Upper lobe of left lung (tissue), 6 donors: ENCODE results near the gene BET1L. TPM values are rescaled to one million over a fixed set of nuclear protein-coding genes. Genes with fewer than 3 reads are reported as not detected.

ENCODE experiments used
- ATAC-seq, 2 donors: fragments of 200-7000 bp; cut with Tn5 transposase; one replicate each; pipeline ENCODE4 v1.9.1; 2022; ENCODE audit warnings: mild to moderate bottlenecking in 2 of 2, moderate library complexity in 2 of 2; ENCODE audit not compliant: low FRiP score in 2 of 2
- DNase-seq, 2 donors: peaks; one replicate each; pipeline ENCODE4 v3.0.0-alpha.2; 2019 to 2020
- H3K27ac ChIP-seq, 4 donors: fragments of 200-600 bp; sonication (generic); one replicate each; pipeline ENCODE4 v1.5.1; 2016 to 2019
- H3K27me3 ChIP-seq, 4 donors: fragments of 200-600 bp; sonication (generic); one replicate each; pipeline ENCODE4 v1.5.1; 2017 to 2019
- H3K36me3 ChIP-seq, 4 donors: fragments of 200-600 bp; sonication (generic); one replicate each; pipeline ENCODE4 v1.5.1; 2016 to 2019
- H3K4me1 ChIP-seq, 4 donors: fragments of 200-600 bp; sonication (generic); one replicate each; pipeline ENCODE4 v1.5.1; 2018 to 2019
- H3K4me3 ChIP-seq, 4 donors: fragments of 200-600 bp; sonication (generic); one replicate each; pipeline ENCODE4 v1.5.1; 2017 to 2019; ENCODE audit warnings: mild to moderate bottlenecking in 2 of 4, moderate library complexity in 1 of 4
- H3K9me3 ChIP-seq, 4 donors: fragments of 200-600 bp; sonication (generic); one replicate each; pipeline ENCODE4 v1.5.1; 2018 to 2019
- CTCF ChIP-seq, 6 experiments: fragments of 450-650 bp in 4 of 6; fragments of 200-600 bp in 2 of 6; sonication (generic) in 2 of 6; IDR thresholded peaks; one replicate each; pipeline ENCODE4 v1.5.1; 2016 to 2019; ENCODE audit warnings: antibody characterized with exemption in 6 of 6
- EP300 ChIP-seq, 4 donors: sonication (generic); formaldehyde crosslinking; IDR thresholded peaks; one replicate each; pipeline ENCODE4 v1.5.1; 2017; ENCODE audit warnings: antibody characterized with exemption in 4 of 4, control low read depth in 2 of 4
- POLR2A ChIP-seq, 4 donors: fragments of 450-650 bp; IDR thresholded peaks; one replicate each; pipeline ENCODE4 v1.5.1; 2016 to 2017; ENCODE audit warnings: antibody characterized with exemption in 4 of 4, mild to moderate bottlenecking in 2 of 4
- POLR2AphosphoS5 ChIP-seq, 2 donors: sonication (generic); formaldehyde crosslinking; IDR thresholded peaks; one replicate each; pipeline ENCODE4 v1.5.1; 2017; ENCODE audit warnings: antibody characterized with exemption in 2 of 2
- WGBS, 2 donors: methylation state at CpG; one replicate each; pipeline ENCODE4 v1.1.5; 2017 to 2018; 5-methylcytosine and 5-hydroxymethylcytosine counted together
- total RNA-seq, 6 donors: library from RNA; depleted of rRNA in 4 of 6; stranded (reverse); fragments of >200 nt in 4 of 6; gene quantifications; one replicate each; pipeline versions ENCODE4 v1.1.0 to v1.2.1, GENCODE V29; 2016 to 2021
- donor health status: DM: no; HTN: no; CAD: no; lungs with moderate emphysema.
- donor health status: DM: no; HTN: yes; CAD: no; lungs with severe emphysema.

Gene BET1L
- total RNA-seq, 6 donors from 2014 or later, result 24.3 to 70.1 (median 39.0) TPM

DNA sequence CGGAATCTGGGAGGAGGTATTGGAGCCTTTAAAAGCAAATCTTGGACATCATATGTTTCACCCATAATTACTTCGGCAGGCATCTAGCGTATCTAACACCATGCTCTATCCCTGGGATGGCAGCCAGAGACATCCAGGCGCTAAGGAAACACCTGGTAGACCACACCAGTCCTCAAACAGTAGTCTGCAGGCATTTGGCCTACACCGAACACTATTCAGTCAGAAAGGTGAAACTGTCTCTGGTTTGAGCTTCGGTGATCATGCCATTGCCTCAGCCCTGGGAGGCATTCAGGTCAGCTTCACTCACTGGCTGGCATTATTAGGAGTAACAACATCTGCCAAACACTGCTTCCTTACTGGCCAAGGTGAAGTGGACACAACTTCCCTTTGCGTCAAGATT, 17.2 kb upstream of the BET1L start:
- H3K4me1 ChIP-seq, result peaks cover 0 to 3% (median 0%) of the 10 kb centered on the region in 4 donors
- WGBS, 2 donors, result 81% methylated on average over 7 of the region's 7 CpGs
- ATAC-seq (no peak), DNase-seq (no peak)
- peaks cover 0 to 4% (median 0%) of the 10 kb centered on the region in 4 donors for H3K36me3 ChIP-seq
- TF ChIP-seq POLR2AphosphoS5 (IDR thresholded peaks at IDR 0.05), result no peak
- no peak for TF ChIP-seq POLR2A (IDR thresholded peaks at IDR 0.05)
- TF ChIP-seq EP300 (IDR thresholded peaks at IDR 0.05), result no peak
- no peak for TF ChIP-seq CTCF (IDR thresholded peaks at IDR 0.05)
- no peaks in the 10 kb centered on the region for H3K27me3 ChIP-seq
- H3K4me3 ChIP-seq, result no peak overlapping the region
- no peaks in the 10 kb centered on the region for H3K9me3 ChIP-seq
- H3K27ac ChIP-seq, result no peak overlapping the region

- H3K27ac ChIP-seq, result no peak overlapping the region
- peaks cover 0 to 9% (median 2%) of the 10 kb centered on the region in 4 donors for H3K36me3 ChIP-seq
- DNase-seq, result no peak
These were observed 16.7 kb upstream of the BET1L start for GRCh38 chr11:223884-224283.

DNA sequence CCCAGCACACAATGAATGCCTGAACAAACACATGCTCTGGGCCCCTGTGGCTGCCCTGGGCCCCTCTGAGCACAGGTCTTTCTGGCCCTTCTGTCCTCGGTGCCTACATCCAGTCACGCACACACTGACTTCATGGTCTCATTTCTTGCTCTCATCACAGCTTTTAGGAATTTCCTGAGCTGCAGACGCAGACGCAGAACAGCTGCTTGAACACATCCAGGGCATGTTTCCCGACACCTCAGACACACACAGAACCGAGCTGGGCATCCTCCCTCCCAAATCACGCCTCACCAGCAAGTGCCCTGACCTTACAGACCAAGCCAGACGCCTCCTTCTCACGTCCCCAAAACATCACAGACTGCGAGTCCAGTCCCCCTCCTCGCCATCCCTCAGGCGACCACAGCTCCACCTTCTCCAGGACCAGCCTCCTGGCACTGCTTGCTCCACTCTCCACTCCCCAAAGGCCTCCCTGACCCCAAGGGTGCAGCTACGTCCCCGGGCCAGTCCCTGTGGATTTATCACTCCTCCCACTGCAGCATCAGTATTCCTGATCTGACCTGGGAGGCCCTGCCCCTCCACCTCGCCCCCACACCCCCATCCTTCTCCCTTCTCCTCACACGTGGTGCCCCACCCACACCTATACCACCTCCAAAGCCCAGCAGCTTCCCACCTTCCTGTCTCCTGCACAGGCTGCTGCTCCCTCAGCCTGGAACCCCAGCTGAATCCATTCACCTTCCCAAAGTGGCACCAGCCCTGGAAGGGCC, 16.0 kb upstream of the BET1L start:
- Histone ChIP-seq H3K27me3 (no peaks in the 10 kb centered on the region), H3K36me3 (peaks cover 0 to 16% (median 3%) of the 10 kb centered on the region in 4 donors), H3K27ac (no peak overlapping the region), H3K9me3 (no peaks in the 10 kb centered on the region), H3K4me3 (no peak overlapping the region), H3K4me1 (peaks cover 0 to 3% (median 0%) of the 10 kb centered on the region in 4 donors)
- ATAC-seq, result peak in 1 of 2 donors; percentile 47
- TF ChIP-seq CTCF (IDR thresholded peaks at IDR 0.05) (no peak), POLR2AphosphoS5 (IDR thresholded peaks at IDR 0.05) (no peak), EP300 (IDR thresholded peaks at IDR 0.05) (no peak), POLR2A (IDR thresholded peaks at IDR 0.05) (no peak)
- 75 to 78% methylated on average over 16 of the region's 16 CpGs for WGBS, 2 donors
- peak in 1 of 2 donors; percentile 17 for DNase-seq

More at GRCh38 chr11:223884-224283, 16.7 kb upstream of the BET1L start:
- peaks cover 0 to 3% (median 0%) of the 10 kb centered on the region in 4 donors for H3K4me1 ChIP-seq
- no peak for ATAC-seq
- no peaks in the 10 kb centered on the region for H3K27me3 ChIP-seq
- no peaks in the 10 kb centered on the region for H3K9me3 ChIP-seq
- no peak for TF ChIP-seq POLR2A (IDR thresholded peaks at IDR 0.05)
- TF ChIP-seq POLR2AphosphoS5 (IDR thresholded peaks at IDR 0.05), result no peak
- no peak for TF ChIP-seq CTCF (IDR thresholded peaks at IDR 0.05)
- TF ChIP-seq EP300 (IDR thresholded peaks at IDR 0.05), result no peak
- 94% methylated on average over 7 of the region's 9 CpGs for WGBS, 2 donors
- no peak overlapping the region for H3K4me3 ChIP-seq

- H3K27me3 ChIP-seq, result no peaks in the 10 kb centered on the region
- no peak overlapping the region for H3K27ac ChIP-seq
- ATAC-seq (no peak), DNase-seq (peak in 1 of 2 donors; percentile 19)
- TF ChIP-seq CTCF (IDR thresholded peaks at IDR 0.05) (no peak), POLR2A (IDR thresholded peaks at IDR 0.05) (no peak), POLR2AphosphoS5 (IDR thresholded peaks at IDR 0.05) (no peak), EP300 (IDR thresholded peaks at IDR 0.05) (no peak)
- peaks cover 0 to 3% (median 0%) of the 10 kb centered on the region in 4 donors for H3K4me1 ChIP-seq
- H3K9me3 ChIP-seq, result no peaks in the 10 kb centered on the region
- H3K36me3 ChIP-seq, result peaks cover 0 to 16% (median 3%) of the 10 kb centered on the region in 4 donors
- 92 to 96% methylated on average over 13 to 14 of the region's 14 CpGs for WGBS, 2 donors
- H3K4me3 ChIP-seq, result no peak overlapping the region
These were observed 15.0 kb upstream of the BET1L start for GRCh38 chr11:221998-222789.
